ENCODE results near the gene GJA5. TPM values are rescaled to one million over a fixed set of nuclear protein-coding genes. Genes with fewer than 3 reads are reported as not detected.
A peak's percentile ranks its signal among the peaks of the same experiment; 100 is the strongest.

GJA5 gene
- total RNA-seq, 1 donor from 2014 or later, result 189 TPM

DNA sequence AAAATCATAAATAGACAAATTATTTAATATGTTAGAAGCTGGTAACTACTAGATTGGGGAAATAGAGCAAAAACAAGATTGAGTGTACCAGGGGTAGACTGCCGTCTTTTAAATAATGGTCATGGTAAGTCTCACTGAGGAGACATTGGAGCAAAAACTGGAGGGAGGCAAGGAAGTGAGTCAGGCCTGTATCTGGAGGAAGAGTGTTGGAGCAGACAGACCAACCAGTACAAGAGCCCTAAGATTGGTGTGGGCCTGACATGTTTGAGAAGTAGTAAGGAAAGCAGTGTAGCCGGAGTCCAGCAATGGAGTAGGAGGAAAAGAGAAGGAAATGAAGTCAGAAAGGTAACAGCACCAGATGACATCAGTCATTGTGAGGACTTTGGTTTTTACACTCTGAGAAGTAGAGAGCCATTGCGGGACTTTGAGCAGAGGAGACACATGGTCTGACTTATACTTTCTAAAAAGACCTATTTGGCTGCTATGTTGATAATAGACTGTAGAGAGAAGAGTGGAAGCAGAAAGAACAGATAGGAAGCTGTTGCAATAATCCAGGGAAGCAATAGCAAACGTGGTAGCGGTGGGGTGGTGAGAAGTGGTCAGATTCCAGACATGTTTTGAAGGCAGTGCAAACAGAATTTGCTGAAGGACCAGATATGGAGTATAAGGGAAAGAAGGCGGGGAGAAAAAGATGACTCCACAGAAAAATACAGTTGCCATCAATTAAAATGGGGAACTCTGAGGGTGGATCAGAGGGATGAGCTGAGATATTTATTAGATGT is 44.7 kb upstream of the GJA5 start:
- H3K27me3 Mint-ChIP-seq (ENCODE audit: unreplicated experiment), result peaks cover 7% of the 10 kb centered on the region
- H3K4me1 Mint-ChIP-seq (ENCODE audit: unreplicated experiment), result peaks cover 26% of the 10 kb centered on the region
- no peak for DNase-seq (ENCODE audit: low spot score)
- no peak overlapping the region for H3K27ac Mint-ChIP-seq (ENCODE audit: unreplicated experiment)
- no peak overlapping the region for H3K4me3 Mint-ChIP-seq (ENCODE audit: unreplicated experiment)
- TF ChIP-seq, protein P1, sequence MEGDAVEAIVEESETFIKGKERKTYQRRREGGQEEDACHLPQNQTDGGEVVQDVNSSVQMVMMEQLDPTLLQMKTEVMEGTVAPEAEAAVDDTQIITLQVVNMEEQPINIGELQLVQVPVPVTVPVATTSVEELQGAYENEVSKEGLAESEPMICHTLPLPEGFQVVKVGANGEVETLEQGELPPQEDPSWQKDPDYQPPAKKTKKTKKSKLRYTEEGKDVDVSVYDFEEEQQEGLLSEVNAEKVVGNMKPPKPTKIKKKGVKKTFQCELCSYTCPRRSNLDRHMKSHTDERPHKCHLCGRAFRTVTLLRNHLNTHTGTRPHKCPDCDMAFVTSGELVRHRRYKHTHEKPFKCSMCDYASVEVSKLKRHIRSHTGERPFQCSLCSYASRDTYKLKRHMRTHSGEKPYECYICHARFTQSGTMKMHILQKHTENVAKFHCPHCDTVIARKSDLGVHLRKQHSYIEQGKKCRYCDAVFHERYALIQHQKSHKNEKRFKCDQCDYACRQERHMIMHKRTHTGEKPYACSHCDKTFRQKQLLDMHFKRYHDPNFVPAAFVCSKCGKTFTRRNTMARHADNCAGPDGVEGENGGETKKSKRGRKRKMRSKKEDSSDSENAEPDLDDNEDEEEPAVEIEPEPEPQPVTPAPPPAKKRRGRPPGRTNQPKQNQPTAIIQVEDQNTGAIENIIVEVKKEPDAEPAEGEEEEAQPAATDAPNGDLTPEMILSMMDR (IDR thresholded peaks at IDR 0.05; ENCODE audit: unreplicated experiment), result no peak
- no peaks in the 10 kb centered on the region for H3K9me3 Mint-ChIP-seq (ENCODE audit: unreplicated experiment)
- H3K36me3 Mint-ChIP-seq (ENCODE audit: low read depth, unreplicated experiment), result no peaks in the 10 kb centered on the region

DNA sequence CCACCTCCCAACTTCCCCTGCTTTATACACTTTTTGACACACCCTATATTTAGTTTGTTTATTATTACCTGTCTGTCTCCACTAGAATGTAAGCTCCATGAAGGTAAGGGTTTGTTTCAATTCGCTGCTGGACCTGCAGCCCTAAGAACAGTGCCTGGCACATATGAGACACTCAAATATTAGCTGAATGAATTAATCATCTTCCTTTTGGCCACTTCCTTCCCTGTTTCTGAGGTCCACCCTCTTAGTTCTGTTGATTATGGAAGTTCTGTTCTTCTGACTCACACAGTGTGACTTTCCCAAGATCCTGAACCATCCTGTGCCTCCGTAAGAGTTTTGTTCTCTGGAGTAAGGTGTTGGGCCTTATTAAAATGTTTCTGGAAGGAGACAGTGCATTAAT is 40.4 kb upstream of the GJA5 start:
- Mint-ChIP-seq H3K36me3 (ENCODE audit: low read depth, unreplicated experiment) (no peaks in the 10 kb centered on the region), H3K4me3 (ENCODE audit: unreplicated experiment) (no peak overlapping the region), H3K27ac (ENCODE audit: unreplicated experiment) (no peak overlapping the region), H3K27me3 (ENCODE audit: unreplicated experiment) (peaks cover 4% of the 10 kb centered on the region), H3K4me1 (ENCODE audit: unreplicated experiment) (peaks cover 11% of the 10 kb centered on the region), H3K9me3 (ENCODE audit: unreplicated experiment) (no peaks in the 10 kb centered on the region)
- TF ChIP-seq, protein P1 (IDR thresholded peaks at IDR 0.05; ENCODE audit: unreplicated experiment), result no peak
- DNase-seq (ENCODE audit: low spot score), result no peak

DNA sequence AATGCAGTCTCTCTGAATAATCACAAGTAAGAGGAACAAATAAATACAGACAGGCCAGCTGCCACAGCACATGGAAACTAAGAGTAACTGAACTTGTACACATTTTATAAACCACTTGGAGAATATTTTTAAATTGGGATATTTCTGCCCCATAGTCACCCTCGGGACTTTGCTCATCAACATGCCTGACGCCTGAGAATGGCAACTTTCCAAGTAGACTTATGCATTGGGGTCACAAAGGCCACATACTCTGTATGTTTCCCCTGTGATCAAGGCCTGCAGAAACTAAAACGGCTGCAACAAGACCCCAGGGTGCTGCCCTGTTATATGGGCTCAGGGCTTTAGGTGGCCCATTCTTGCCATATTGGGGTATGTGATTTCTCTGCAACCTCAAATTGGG is 38.3 kb upstream of the GJA5 start:
- no peak overlapping the region for H3K27ac Mint-ChIP-seq (ENCODE audit: unreplicated experiment)
- no peak overlapping the region for H3K4me3 Mint-ChIP-seq (ENCODE audit: unreplicated experiment)
- DNase-seq (ENCODE audit: low spot score), result no peak
- no peaks in the 10 kb centered on the region for H3K9me3 Mint-ChIP-seq (ENCODE audit: unreplicated experiment)
- TF ChIP-seq, protein P1 (IDR thresholded peaks at IDR 0.05; ENCODE audit: unreplicated experiment), result no peak
- peaks cover 18% of the 10 kb centered on the region for H3K4me1 Mint-ChIP-seq (ENCODE audit: unreplicated experiment)
- H3K36me3 Mint-ChIP-seq (ENCODE audit: low read depth, unreplicated experiment), result no peaks in the 10 kb centered on the region
- peaks cover 4% of the 10 kb centered on the region for H3K27me3 Mint-ChIP-seq (ENCODE audit: unreplicated experiment)

DNA sequence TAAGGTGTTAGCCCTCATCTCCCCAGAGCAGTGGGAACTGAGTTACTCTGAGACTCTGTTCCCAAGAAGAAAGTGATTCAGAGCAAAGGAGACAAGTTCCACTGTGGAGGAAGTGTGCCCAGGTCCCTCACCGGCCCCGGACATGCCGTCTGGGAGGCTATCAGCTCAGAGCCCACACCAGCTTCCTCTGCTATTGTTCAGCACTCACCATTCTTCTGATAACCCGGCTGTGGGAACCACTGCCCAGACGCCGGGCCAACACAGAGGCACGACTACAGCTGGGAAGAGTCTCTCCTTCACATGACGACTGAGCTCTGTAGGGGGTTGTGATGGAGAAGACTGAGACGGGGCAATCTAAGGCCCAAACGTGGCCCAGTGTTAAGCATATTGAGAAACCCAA is 34.2 kb upstream of the GJA5 start:
- peak; percentile 70 for DNase-seq (ENCODE audit: low spot score)
- peak overlapping the region; percentile 98 for H3K27ac Mint-ChIP-seq (ENCODE audit: unreplicated experiment)
- no peak overlapping the region for H3K4me3 Mint-ChIP-seq (ENCODE audit: unreplicated experiment)
- H3K27me3 Mint-ChIP-seq (ENCODE audit: unreplicated experiment), result no peaks in the 10 kb centered on the region
- no peaks in the 10 kb centered on the region for H3K36me3 Mint-ChIP-seq (ENCODE audit: low read depth, unreplicated experiment)
- TF ChIP-seq, protein P1 (IDR thresholded peaks at IDR 0.05; ENCODE audit: unreplicated experiment), result no peak
- no peaks in the 10 kb centered on the region for H3K9me3 Mint-ChIP-seq (ENCODE audit: unreplicated experiment)
- H3K4me1 Mint-ChIP-seq (ENCODE audit: unreplicated experiment), result peaks cover 40% of the 10 kb centered on the region

DNA sequence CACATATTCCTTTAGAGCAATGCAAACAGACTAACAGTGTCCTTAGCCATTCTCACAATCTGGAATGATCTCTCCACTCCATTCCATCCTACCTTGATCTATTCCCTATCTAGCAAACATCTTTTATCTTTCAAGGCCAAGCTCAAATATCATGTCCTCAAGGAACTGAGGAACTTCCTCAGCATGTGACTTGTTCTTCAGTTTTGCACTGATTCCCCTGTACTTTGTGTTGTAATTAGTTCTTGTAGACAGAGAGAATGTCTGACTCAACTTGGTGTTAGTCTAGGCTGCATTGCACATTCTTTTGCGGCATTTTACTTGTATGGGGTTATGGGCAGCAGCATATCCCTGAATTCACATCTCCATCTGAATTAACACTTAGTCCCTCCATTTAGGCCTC is 31.5 kb upstream of the GJA5 start:
- Mint-ChIP-seq H3K4me3 (ENCODE audit: unreplicated experiment) (no peak overlapping the region), H3K27ac (ENCODE audit: unreplicated experiment) (peak overlapping the region; percentile 2), H3K27me3 (ENCODE audit: unreplicated experiment) (no peaks in the 10 kb centered on the region), H3K4me1 (ENCODE audit: unreplicated experiment) (peaks cover 63% of the 10 kb centered on the region), H3K9me3 (ENCODE audit: unreplicated experiment) (no peaks in the 10 kb centered on the region), H3K36me3 (ENCODE audit: low read depth, unreplicated experiment) (no peaks in the 10 kb centered on the region)
- no peak for DNase-seq (ENCODE audit: low spot score)
- TF ChIP-seq, protein P1 (IDR thresholded peaks at IDR 0.05; ENCODE audit: unreplicated experiment), result no peak
